Psoas muscle (tissue), 8 donors: ENCODE measurements around the gene RTN4R. TPM values are rescaled to one million over a fixed set of nuclear protein-coding genes. Genes with fewer than 3 reads are reported as not detected.

Experiments used
- ATAC-seq, 4 donors: fragments of 200-7000 bp; cut with Tn5 transposase; one replicate each; pipeline ENCODE4 v1.9.1; 2020; ENCODE audit warnings: moderate library complexity in 3 of 4, mild to moderate bottlenecking in 2 of 4
- DNase-seq, 2 donors: peaks; one replicate each; pipeline ENCODE4 v3.0.0-alpha.2; 2020
- H3K27ac ChIP-seq: fragments of 200-600 bp; one replicate; pipeline ENCODE4 v1.8.0; 2022
- H3K27me3 ChIP-seq, 3 donors: fragments of 200-600 bp in 1 of 3; one replicate each; pipeline versions ENCODE4 v1.6.1 to v1.8.0; 2013 to 2022; ENCODE audit warnings: low read length in 2 of 3, mild to moderate bottlenecking in 2 of 3, moderate library complexity in 1 of 3; ENCODE audit not compliant: insufficient read depth in 3 of 3
- H3K36me3 ChIP-seq, 2 donors: fragments of 200-600 bp in 1 of 2; one replicate each; pipeline versions ENCODE4 v1.6.1 to v1.8.0; 2013 to 2022; ENCODE audit warnings: low read depth in 1 of 2, mild to moderate bottlenecking in 1 of 2, moderate library complexity in 1 of 2; ENCODE audit not compliant: insufficient read depth in 1 of 2
- H3K4me1 ChIP-seq: fragments of 200-600 bp; one replicate; pipeline ENCODE4 v1.8.0; 2022
- H3K4me3 ChIP-seq: fragments of 200-600 bp; one replicate; pipeline ENCODE4 v1.8.0; 2022; ENCODE audit warnings: mild to moderate bottlenecking
- H3K9me3 ChIP-seq: fragments of 200-600 bp; one replicate; pipeline ENCODE4 v1.8.0; 2022
- CTCF ChIP-seq: fragments of 200-600 bp; IDR thresholded peaks from one replicate; pipeline ENCODE4 v1.8.0; 2022; ENCODE audit warnings: antibody characterized with exemption
- WGBS, 3 donors: extraction: QIAGEN DNeasy Blood & Tissue Kit; methylation state at CpG; one replicate each; pipeline versions ENCODE4 v1.1.6 to v1.1.7; 2013; 5-methylcytosine and 5-hydroxymethylcytosine counted together
- intact Hi-C, 2 donors: fragments of 100-400 bp; cut with DNase I; formaldehyde crosslinking; loops; one replicate each; pipeline versions ENCODE4 v1.11.0 to v1.14.2; 2022
- polyA plus RNA-seq, 3 donors: library from polyadenylated mRNA; stranded (reverse); fragments of 200-250 nt; gene quantifications; one replicate each; pipeline ENCODE4 v1.2.3, GENCODE V29; 2013
- total RNA-seq, 4 donors: library from RNA; stranded (reverse); fragmentation: NEBNext Ultra II Directional in 2 of 4; extraction: Animal tissue kit (Norgen Biotek cat#: 25700) in 2 of 4; gene quantifications; one replicate each; pipeline versions ENCODE4 v1.2.1 to v1.2.4, GENCODE V29; 2021 to 2023
- donor health status: healthy with polysubstance abuse.
- donor health status: DM: no; HTN: no; CAD: no; lungs with moderate emphysema.
- donor health status: Bipolar disorder and iron deficiency.
- donor health status: healthy.
- donor health status: DM: yes; HTN: yes; CAD: no.
- donor health status: DM: no; HTN: no; CAD: no.
- donor health status: DM: no; HTN: no; CAD: no.
- donor health status: DM: yes; HTN: yes; CAD: no.

The RTN4R gene
- total and polyA plus RNA-seq, 7 donors: 0.12 to 2.4 (median 0.36) TPM

GRCh38 chr22:20226077-20226716 is 41.9 kb downstream of the RTN4R start:
- Histone ChIP-seq H3K4me1 (peaks cover 11% of the 10 kb centered on the region), H3K9me3 (no peaks in the 10 kb centered on the region), H3K4me3 (no peak overlapping the region), H3K27ac (no peak overlapping the region), H3K36me3 (no peaks in the 10 kb centered on the region), H3K27me3 (peaks cover 0 to 3% (median 0%) of the 10 kb centered on the region in 3 donors)
- intact Hi-C loops: no loop called here
- no peak for ATAC-seq
- no peak for DNase-seq
- no peak for TF ChIP-seq CTCF
- WGBS, 3 donors: 67 to 83% (median 73%) methylated on average over 12 to 14 of the region's 14 CpGs

GRCh38 chr22:20225693-20225966 is 42.5 kb downstream of the RTN4R start:
- Histone ChIP-seq H3K4me3 (no peak overlapping the region), H3K27me3 (peaks cover 0 to 3% (median 0%) of the 10 kb centered on the region in 3 donors), H3K4me1 (peaks cover 11% of the 10 kb centered on the region), H3K9me3 (no peaks in the 10 kb centered on the region), H3K36me3 (no peaks in the 10 kb centered on the region), H3K27ac (no peak overlapping the region)
- WGBS, 3 donors: 87 to 98% (median 98%) methylated on average over 2 of the region's 2 CpGs
- ATAC-seq: no peak
- TF ChIP-seq CTCF: no peak
- DNase-seq: no peak
- intact Hi-C loops: no loop called here

GRCh38 chr22:20224917-20225692 is 43.0 kb downstream of the RTN4R start:
- Histone ChIP-seq H3K27ac (no peak overlapping the region), H3K4me3 (no peak overlapping the region), H3K36me3 (no peaks in the 10 kb centered on the region), H3K4me1 (peaks cover 11% of the 10 kb centered on the region), H3K9me3 (no peaks in the 10 kb centered on the region), H3K27me3 (peaks cover 0 to 3% (median 0%) of the 10 kb centered on the region in 3 donors)
- ATAC-seq (no peak), DNase-seq (no peak)
- 93 to 95% (median 94%) methylated on average over 18 of the region's 18 CpGs for WGBS, 3 donors
- intact Hi-C loops: no loop called here
- TF ChIP-seq CTCF: no peak

- TF ChIP-seq CTCF: no peak
- no peak for ATAC-seq
- H3K4me1 ChIP-seq: peaks cover 11% of the 10 kb centered on the region
- WGBS, 3 donors: 76 to 87% (median 84%) methylated on average over 2 to 3 of the region's 3 CpGs
- H3K4me3 ChIP-seq: no peak overlapping the region
- no peak for DNase-seq
- H3K36me3 ChIP-seq: no peaks in the 10 kb centered on the region
- no peak overlapping the region for H3K27ac ChIP-seq
- intact Hi-C loops: no loop called here
- H3K27me3 ChIP-seq: no peaks in the 10 kb centered on the region
- H3K9me3 ChIP-seq: no peaks in the 10 kb centered on the region
These were observed 43.9 kb downstream of the RTN4R start for GRCh38 chr22:20224256-20224626.
